ENCODE measurements around the gene LRFN2.

LRFN2 gene

DNA sequence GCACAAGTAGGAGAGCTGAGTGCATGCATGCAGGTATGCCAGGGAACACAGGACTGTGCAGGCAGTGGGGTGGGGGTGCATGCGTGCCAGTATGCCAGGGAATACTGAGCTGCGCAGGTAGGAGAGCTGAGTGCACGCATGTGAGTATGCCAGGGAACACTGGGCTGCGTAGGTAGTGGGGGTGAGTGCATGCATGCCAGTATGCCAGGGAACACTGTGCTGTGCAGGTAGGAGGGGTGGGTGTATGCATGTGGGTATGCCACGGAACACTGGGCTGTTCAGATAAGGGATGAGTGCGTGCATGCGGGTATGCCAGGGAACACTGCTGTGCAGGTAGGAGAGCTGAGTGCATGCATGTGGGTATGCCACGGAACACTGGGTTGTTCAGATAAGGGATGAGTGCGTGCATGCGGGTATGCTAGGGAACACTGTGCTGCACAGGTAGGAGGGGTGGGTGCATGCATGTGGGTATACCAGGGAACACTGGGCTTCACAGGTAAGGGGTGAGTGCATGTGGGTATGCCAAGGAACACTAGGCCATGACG is 77.4 kb downstream of the LRFN2 start:
- no peak for DNase-seq

GRCh38 chr6:40509086-40509485 is 78.1 kb downstream of the LRFN2 start:
- no peak for DNase-seq

DNA sequence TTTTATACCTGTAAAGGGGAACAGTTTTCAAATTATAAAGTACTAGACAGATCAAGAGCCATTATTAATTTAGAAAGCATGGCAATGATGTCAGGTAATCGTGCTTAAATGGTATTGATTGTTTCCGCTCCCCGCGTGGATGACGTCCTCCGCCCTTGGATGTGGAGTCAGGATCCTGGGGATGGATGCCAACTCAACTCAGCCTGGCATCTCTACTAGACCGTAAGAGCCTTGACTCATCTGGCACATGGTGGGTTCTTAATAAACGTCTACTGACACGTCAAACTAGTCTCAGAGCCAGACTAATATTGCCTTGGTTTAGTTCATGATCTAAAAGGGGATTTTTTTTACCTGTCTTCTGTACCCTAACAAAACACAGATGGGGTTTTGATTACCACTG is 80.2 kb downstream of the LRFN2 start:
- no peak for DNase-seq

DNA sequence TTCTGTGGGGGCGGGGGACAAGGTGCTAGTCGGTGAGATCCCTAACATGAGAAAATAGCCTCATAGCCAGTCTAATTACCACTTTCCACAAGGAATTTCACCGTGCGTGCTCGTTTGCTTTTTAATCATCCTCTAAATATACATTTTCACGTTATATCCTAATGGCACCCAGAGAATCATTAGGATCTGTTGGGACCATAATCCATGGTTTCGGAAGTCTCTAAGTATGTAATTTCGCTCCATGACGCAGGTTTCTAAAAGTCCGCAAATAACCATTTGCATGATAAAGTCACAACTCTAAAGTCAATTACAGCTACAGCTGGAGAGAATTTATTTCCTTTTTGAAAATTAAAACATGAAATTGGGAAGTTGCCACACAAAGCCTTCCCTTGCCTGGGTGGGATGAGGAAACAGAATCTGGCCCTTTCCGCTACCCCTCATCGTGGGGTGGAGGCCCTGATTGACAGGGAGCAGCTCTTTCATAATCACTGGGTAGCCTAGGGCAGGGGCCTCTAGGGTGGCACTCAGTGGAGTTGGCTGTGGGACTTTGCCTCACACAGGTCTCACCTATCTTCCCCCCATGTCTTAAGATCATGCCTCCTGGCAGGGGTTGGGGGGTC is 81.9 kb downstream of the LRFN2 start:
- no peak for DNase-seq

GRCh38 chr6:40504274-40504673 is 82.9 kb downstream of the LRFN2 start:
- no peak for DNase-seq

- no peak for DNase-seq
These were observed 86.9 kb downstream of the LRFN2 start for GRCh38 chr6:40500227-40500626.

- DNase-seq = no peak
These were observed 87.9 kb downstream of the LRFN2 start for GRCh38 chr6:40499215-40499614.

DNA sequence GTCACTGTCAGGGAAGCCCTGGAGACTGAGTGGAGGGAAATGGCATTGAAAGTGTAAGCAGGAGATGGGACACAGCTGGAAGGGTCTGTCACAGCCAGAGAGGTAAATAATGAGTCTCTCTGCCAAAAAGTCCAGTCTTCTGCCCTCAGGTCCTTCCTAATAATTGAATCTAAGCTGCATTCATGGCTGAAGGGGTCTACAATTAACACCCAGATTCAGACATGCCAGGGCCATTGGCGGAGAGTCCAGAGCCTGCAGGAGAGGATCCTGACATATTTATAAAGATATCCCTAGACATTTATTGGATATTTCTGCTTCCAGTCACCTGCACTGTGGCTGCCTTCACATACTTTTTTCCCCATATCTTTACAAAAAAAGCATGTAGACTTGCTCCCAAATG is 89.0 kb downstream of the LRFN2 start:
- no peak for DNase-seq

- DNase-seq = no peak
These were observed 95.0 kb downstream of the LRFN2 start for GRCh38 chr6:40492187-40492586.

GRCh38 chr6:40490508-40490907 is 96.7 kb downstream of the LRFN2 start:
- no peak for DNase-seq

GRCh38 chr6:40489798-40490197 is 97.4 kb downstream of the LRFN2 start:
- DNase-seq = no peak

DNA sequence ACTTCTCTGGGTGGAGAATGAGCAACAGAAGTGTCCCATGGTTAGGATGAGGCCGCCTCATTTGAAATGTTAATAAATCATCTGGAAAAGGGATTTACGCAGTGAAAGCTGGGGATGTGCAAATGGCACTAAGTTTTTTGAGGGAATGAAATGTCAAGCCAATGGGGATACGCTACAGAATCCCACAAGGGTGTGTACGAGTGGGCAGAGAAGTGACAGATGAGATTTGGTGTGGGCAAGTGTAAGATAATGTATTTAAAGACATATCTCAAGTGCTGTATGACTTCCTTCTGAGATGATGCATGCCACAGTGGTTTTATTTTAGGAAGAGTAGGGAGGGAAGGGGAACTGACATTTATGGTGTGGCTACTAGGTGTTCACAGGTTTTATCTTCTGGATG is 100.6 kb downstream of the LRFN2 start:
- no peak for DNase-seq

- no peak for DNase-seq
These were observed 101.4 kb downstream of the LRFN2 start for GRCh38 chr6:40485795-40486194.

DNA sequence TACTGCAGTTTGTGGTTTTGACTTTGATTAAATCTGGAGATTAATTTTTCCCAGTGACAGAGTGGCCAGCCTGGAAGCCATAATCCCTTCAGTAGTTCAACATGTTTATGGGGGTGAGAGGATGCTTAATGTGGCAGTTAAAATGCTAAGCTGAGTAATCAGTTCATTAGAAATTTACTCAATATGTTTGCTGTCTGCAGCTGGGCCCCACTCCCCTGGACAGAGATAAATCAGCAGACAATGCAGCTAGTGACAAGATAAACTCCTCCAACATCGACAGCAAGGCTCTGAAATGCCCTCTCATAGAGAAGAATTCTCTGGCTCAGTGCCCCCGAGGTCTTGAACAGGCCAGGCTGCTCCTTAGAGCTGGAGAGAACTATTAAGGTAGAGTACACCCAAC is 101.9 kb downstream of the LRFN2 start:
- DNase-seq = no peak

GRCh38 chr6:40484066-40484465 is 103.1 kb downstream of the LRFN2 start:
- DNase-seq = no peak

DNA sequence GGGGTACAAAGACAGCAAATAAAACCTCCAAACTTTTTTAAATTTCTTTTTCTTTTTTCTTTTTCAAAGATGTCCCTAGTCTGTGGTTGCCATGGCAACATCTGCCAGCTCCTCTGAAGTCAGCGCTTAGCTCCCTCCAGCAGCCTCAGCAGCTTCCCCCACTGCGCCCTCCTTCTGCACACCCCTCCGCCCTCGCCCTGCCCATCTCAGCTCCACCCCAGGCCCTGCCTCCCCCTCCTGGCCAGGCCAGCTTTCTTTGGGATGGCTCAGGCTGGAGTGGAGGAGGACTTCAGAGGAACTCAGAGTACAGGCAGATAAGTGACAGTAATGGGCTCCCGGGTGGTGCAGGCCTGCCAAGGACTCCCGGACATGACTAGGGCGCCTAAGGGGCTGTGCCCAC is 104.6 kb downstream of the LRFN2 start:
- no peak for DNase-seq

DNA sequence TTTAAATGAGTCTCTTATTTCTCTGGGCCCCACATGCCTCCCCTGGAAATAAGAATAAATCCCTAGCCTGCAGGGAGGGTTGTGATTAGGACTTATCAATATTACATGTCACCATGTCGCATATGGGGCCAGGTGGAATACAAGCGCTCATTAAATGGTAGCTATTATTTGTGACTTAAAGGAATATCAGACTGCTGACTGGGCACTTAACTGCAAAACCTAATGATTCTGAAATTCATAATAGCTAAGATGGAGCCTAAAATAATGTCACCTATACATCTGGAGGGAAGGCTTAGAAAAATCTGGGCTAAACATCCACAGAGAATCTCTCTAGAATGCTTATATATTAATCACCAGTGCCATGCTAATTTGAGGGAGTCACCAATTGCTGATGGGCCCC is 106.5 kb downstream of the LRFN2 start:
- no peak for DNase-seq

- no peak for DNase-seq
These were observed 107.5 kb downstream of the LRFN2 start for GRCh38 chr6:40479706-40480105.

DNA sequence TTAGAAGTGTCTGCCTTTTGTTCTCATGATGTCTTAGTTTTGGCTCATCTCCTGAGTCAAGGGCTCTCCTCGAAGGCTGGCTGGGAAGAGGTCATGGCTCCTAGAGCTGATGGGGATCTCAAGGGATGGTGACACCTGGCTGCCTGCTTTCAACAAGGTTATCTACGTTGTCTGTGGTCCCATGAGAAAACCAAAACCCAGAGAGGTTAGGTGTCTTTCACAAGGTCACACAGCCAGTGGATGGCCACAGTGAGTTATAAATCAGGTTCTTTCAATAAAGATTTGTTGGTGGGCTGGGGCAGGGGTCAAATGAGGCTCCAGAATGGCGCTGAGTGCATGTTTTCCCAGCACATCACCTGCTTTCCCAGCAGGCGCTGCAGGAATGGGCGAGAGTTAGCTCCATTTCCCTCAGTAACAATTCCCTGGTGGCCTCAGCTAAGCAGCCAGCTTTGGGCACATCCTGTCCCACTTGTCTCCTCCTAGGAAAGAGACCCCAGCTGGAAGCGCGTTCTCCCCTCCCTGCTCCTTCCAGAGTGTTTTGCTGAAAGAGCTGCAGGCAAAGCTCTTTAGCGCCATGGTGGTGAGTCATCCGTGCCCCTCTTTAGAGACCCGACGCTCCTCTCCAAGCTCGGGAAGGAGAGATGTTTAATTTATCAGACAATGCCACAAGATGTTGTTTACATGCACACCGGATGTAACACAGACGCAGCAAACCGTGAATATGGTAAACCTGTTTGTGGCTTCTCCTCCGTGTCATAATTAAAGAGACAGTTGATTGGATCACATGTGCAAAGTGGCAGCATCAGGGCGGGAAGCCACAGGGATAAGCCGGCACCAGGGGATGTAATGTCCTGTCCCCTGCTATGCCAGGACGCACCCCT is 109.7 kb downstream of the LRFN2 start:
- no peak for DNase-seq

GRCh38 chr6:40476673-40477072 is 110.5 kb downstream of the LRFN2 start:
- DNase-seq = no peak

- no peak for DNase-seq
These were observed 112.2 kb downstream of the LRFN2 start for GRCh38 chr6:40474937-40475336.

DNA sequence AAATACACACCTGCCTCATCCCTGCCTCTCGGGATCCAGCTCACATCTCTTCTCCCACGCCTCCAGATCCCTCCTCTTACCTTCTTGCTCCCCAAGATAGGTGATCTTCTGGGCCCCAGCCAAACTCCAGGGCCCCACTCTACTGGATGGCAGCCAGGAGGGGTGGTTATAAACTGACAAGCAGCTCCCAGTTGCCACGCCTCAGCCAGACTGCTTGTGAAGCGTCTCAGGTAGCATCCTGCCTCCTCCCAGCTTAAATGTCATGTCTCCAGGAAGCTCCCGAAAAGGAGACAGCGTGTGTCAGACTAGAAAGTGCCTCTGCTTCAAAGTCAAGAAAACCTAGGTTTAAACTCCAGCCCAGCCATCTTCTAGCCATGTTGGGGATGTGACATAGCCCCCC is 114.1 kb downstream of the LRFN2 start:
- no peak for DNase-seq

DNA sequence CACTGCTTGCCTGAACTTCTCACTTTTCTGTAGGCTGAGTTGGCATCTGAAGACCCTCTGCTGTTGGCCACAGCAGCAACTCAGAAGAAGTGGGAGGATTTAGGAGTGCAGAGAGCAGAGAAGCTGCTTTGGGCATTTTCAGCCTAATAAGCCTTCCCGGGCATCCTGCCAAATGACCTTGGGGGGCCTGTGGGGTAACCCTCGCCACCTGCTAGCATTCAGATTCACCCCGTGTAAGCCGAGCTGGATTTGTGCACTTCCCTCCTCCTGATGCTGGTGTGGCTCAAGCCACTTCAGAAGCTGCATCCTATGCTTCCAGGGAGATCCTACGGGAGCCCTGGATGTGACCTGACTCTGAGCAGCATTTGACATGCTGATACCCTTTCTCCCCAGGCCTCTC is 114.8 kb downstream of the LRFN2 start:
- no peak for DNase-seq

GRCh38 chr6:40471243-40471642 is 115.9 kb downstream of the LRFN2 start:
- DNase-seq = no peak

All from GOT3 (cell line).